HCT116 (cell line): ENCODE results near the gene SCRN2. TPM values are rescaled to one million over a fixed set of nuclear protein-coding genes. Genes with fewer than 3 reads are reported as not detected.

Source experiments
- ATAC-seq: fragments of 200-7000 bp; cut with Tn5 transposase; 2 replicates; pipeline ENCODE4 v1.9.1; 2020; ENCODE audit warnings: mild to moderate bottlenecking, moderate library complexity
- BruUV-seq: library from RNA; stranded (reverse); fragments of 400-500 nt; replicated peaks from 2 replicates; lab custom pipeline; 2021; lab: Mats Ljungman, UMichigan
- CTCF ChIA-PET: fragments of 300-600 bp; sonication (Branson Sonifier 250); formaldehyde crosslinking; loops from one replicate; lab custom pipeline; 2021; ENCODE audit warnings: antibody characterized with exemption; lab: Charles Lee
- POLR2A ChIA-PET: fragments of 300-600, 350-600 bp; sonication (Branson Sonifier 250); formaldehyde crosslinking; loops from one replicate; lab custom pipeline; 2021; ENCODE audit warnings: antibody characterized with exemption; lab: Charles Lee
- RAD21 ChIA-PET, 2 experiments: fragments of 300-600 bp; sonication (Branson Sonifier 250); formaldehyde crosslinking; loops; one replicate each; lab custom pipeline; 2023; ENCODE audit warnings: low total read pairs in 2 of 2; ENCODE audit not compliant: uncharacterized antibody in 2 of 2, unreplicated experiment in 2 of 2, low non-redundant PET in 1 of 2; lab: Charles Lee
- DNase-seq: peaks from one replicate; pipeline ENCODE4 v3.0.0-alpha.2; 2010; ENCODE audit warnings: low read depth, low spot score
- H2AFZ ChIP-seq: fragments of 200-600 bp; shearing (Covaris generic), sonication (generic); 2 replicates; pipeline ENCODE4 v1.6.1; 2017; ENCODE audit warnings: low read depth, mixed run types, mixed read lengths, antibody characterized with exemption, low read length; ENCODE audit not compliant: poor library complexity, severe bottlenecking
- H3K27ac ChIP-seq: 2 replicates; pipeline ENCODE4 v1.5.1; 2012; ENCODE audit warnings: low read depth, low read length
- H3K27me3 ChIP-seq: fragments of 200-600 bp; sonication (generic); 2 replicates; pipeline ENCODE4 v1.6.1; 2016; ENCODE audit warnings: mixed run types, low read length, mixed read lengths; ENCODE audit not compliant: insufficient read depth
- H3K36me3 ChIP-seq, 2 experiments: fragments of 200-500 bp in 1 of 2; fragments of 200-600 bp in 1 of 2; sonication (Bioruptor generic) in 1 of 2; sonication (generic) in 1 of 2; 2 replicates each; pipeline versions ENCODE4 v1.5.1 to v1.6.1; 2014 to 2016; ENCODE audit warnings: low read length in 2 of 2, inconsistent platforms in 1 of 2, mixed read lengths in 1 of 2, mixed run types in 1 of 2; ENCODE audit not compliant: insufficient read depth in 2 of 2, control insufficient read depth in 1 of 2
- H3K4me1 ChIP-seq, 2 experiments: fragments of 200-600 bp in 1 of 2; sonication (generic) in 1 of 2; 2 replicates each; pipeline versions ENCODE4 v1.5.1 to v1.6.1; 2012 to 2017; ENCODE audit warnings: low read length in 2 of 2, inconsistent platforms in 1 of 2, mild to moderate bottlenecking in 1 of 2, mixed read lengths in 1 of 2, mixed run types in 1 of 2, moderate library complexity in 1 of 2; ENCODE audit not compliant: insufficient read depth in 2 of 2, control insufficient read depth in 1 of 2
- H3K4me2 ChIP-seq: fragments of 200-600 bp; sonication (generic); 2 replicates; pipeline ENCODE4 v1.6.1; 2017; ENCODE audit warnings: mixed run types, low read length, mixed read lengths
- H3K4me3 ChIP-seq, 2 experiments: fragments of 200-600 bp in 1 of 2; sonication (generic) in 1 of 2; replicated peaks in 1 of 2; 2 replicates each; pipeline ENCODE4 v1.5.1; 2011 to 2016; ENCODE audit warnings: low read length in 2 of 2, control low read depth in 1 of 2, low read depth in 1 of 2, mild to moderate bottlenecking in 1 of 2, mixed read lengths in 1 of 2, mixed run types in 1 of 2
- H3K79me2 ChIP-seq: fragments of 200-600 bp; sonication (generic); 2 replicates; pipeline ENCODE4 v1.6.1; 2017; ENCODE audit warnings: mild to moderate bottlenecking, mixed run types, low read length, moderate library complexity, mixed read lengths; ENCODE audit not compliant: insufficient read depth
- H3K9ac ChIP-seq: fragments of 200-600 bp; sonication (generic); 2 replicates; pipeline ENCODE4 v1.6.1; 2016; ENCODE audit warnings: low read length, mixed read lengths
- H3K9me2 ChIP-seq: fragments of 200-600 bp; sonication (generic), shearing (Covaris generic); 2 replicates; pipeline ENCODE4 v1.6.1; 2017; ENCODE audit warnings: mixed run types, mild to moderate bottlenecking, moderate library complexity; ENCODE audit not compliant: insufficient read depth
- H3K9me3 ChIP-seq, 2 experiments: fragments of 200-500 bp in 1 of 2; fragments of 200-600 bp in 1 of 2; sonication (Bioruptor generic) in 1 of 2; sonication (generic) in 1 of 2; 2 replicates each; pipeline ENCODE4 v1.6.1; 2014 to 2017; ENCODE audit warnings: low read length in 2 of 2, mixed read lengths in 2 of 2, inconsistent platforms in 1 of 2, low read depth in 1 of 2, mild to moderate bottlenecking in 1 of 2, mixed run types in 1 of 2, moderate library complexity in 1 of 2; ENCODE audit not compliant: control insufficient read depth in 1 of 2, insufficient read depth in 1 of 2
- H4K20me1 ChIP-seq: fragments of 200-600 bp; sonication (generic), shearing (Covaris generic); 2 replicates; pipeline ENCODE4 v1.6.1; 2017; ENCODE audit warnings: mixed run types, mild to moderate bottlenecking, moderate library complexity; ENCODE audit not compliant: insufficient read depth
- ATF3 ChIP-seq: IDR thresholded peaks from 2 replicates; pipeline ENCODE4 v1.6.1; 2012
- CBX3 ChIP-seq: IDR thresholded peaks from 2 replicates; pipeline ENCODE4 v1.6.1; 2012; ENCODE audit warnings: low read depth
- CEBPB ChIP-seq: IDR thresholded peaks from 2 replicates; pipeline ENCODE4 v1.6.1; 2012; ENCODE audit warnings: low read depth
- CTCF ChIP-seq, 3 experiments: fragments of 200-600 bp in 1 of 3; sonication (generic) in 1 of 3; IDR thresholded peaks in 2 of 3; conservative IDR thresholded peaks in 1 of 3; 2 replicates each; pipeline ENCODE4 v1.5.1; 2012 to 2017; ENCODE audit warnings: low read depth in 2 of 3, low read length in 2 of 3, antibody characterized with exemption in 1 of 3, borderline replicate concordance in 1 of 3, control low read depth in 1 of 3, mild to moderate bottlenecking in 1 of 3, mixed read lengths in 1 of 3, mixed run types in 1 of 3, moderate library complexity in 1 of 3; ENCODE audit not compliant: insufficient read depth in 1 of 3
- EGR1 ChIP-seq: IDR thresholded peaks from 2 replicates; pipeline ENCODE4 v1.6.1; 2012; ENCODE audit warnings: low read depth
- ELF1 ChIP-seq: IDR thresholded peaks from 2 replicates; pipeline ENCODE4 v1.6.1; 2012; ENCODE audit warnings: low read depth, borderline replicate concordance
- EZH2phosphoT487 ChIP-seq: fragments of 200-600 bp; IDR thresholded peaks from 2 replicates; pipeline ENCODE4 v1.6.1; 2018; ENCODE audit warnings: antibody characterized with exemption, borderline replicate concordance
- MAX ChIP-seq: IDR thresholded peaks from 2 replicates; pipeline ENCODE4 v1.6.1; 2012
- POLR2AphosphoS5 ChIP-seq: IDR thresholded peaks from 2 replicates; pipeline ENCODE4 v1.6.1; 2011; ENCODE audit warnings: mild to moderate bottlenecking, low read depth, low read length, moderate library complexity
- RAD21 ChIP-seq: IDR thresholded peaks from 2 replicates; pipeline ENCODE4 v1.6.1; 2012; ENCODE audit warnings: low read depth, mild to moderate bottlenecking
- REST ChIP-seq: IDR thresholded peaks from 2 replicates; pipeline ENCODE4 v1.6.1; 2012; ENCODE audit warnings: low read depth
- SIN3A ChIP-seq: IDR thresholded peaks from 2 replicates; pipeline ENCODE4 v1.6.1; 2012; ENCODE audit warnings: low read depth
- SRF ChIP-seq: IDR thresholded peaks from 2 replicates; pipeline ENCODE4 v1.6.1; 2012; ENCODE audit warnings: low read depth
- TCF7L2 ChIP-seq: IDR thresholded peaks from 2 replicates; pipeline ENCODE4 v1.7.0; 2011; ENCODE audit warnings: borderline replicate concordance, inconsistent platforms; ENCODE audit not compliant: insufficient read depth, insufficient read length; ENCODE audit errors: extremely low read depth
- ZBTB33 ChIP-seq: IDR thresholded peaks from 2 replicates; pipeline ENCODE4 v1.6.1; 2011; ENCODE audit warnings: mild to moderate bottlenecking, low read length, moderate library complexity; ENCODE audit not compliant: insufficient replicate concordance; ENCODE audit errors: extremely low read depth
- intact Hi-C: fragments of 100-400 bp; cut with micrococcal nuclease; formaldehyde crosslinking; loops from 2 replicates; pipeline ENCODE4 v1.10.0; 2022
- total RNA-seq: library from RNA; stranded (reverse); gene quantifications from one replicate; pipeline ENCODE4 v1.2.1, GENCODE V29; 2021; ENCODE audit not compliant: unreplicated experiment

SCRN2 gene
- total RNA-seq, 1 experiment from 2014 or later, result 53.2 TPM

GRCh38 chr17:47845716-47846075, 4.6 kb upstream of the SCRN2 start:
- Histone ChIP-seq H3K27me3 (no peaks in the 10 kb centered on the region), H3K4me1 (peaks cover 30 to 56% of the 10 kb centered on the region in 2 experiments)
- intact Hi-C loops, result no loop called here

More at GRCh38 chr17:47845716-47846075, 4.6 kb upstream of the SCRN2 start:
- H3K36me3 ChIP-seq, result no peaks in the 10 kb centered on the region; a peak in 1 of 4 replicates
- no peak overlapping the region for H3K9ac ChIP-seq
- no TSS peak for BruUV-seq
- ATAC-seq (no peak), DNase-seq (no peak)
- H3K27ac ChIP-seq, result no peak overlapping the region
- no peaks in the 10 kb centered on the region for H3K9me2 ChIP-seq
- no peak overlapping the region for H3K4me3 ChIP-seq
- H4K20me1 ChIP-seq, result no peaks in the 10 kb centered on the region
- no peak overlapping the region for H2AFZ ChIP-seq
- TF ChIP-seq CTCF (IDR thresholded peaks at IDR 0.05 in 2 of 3, conservative IDR thresholded peaks at IDR 0.05 in 1 of 3; ENCODE audit: borderline replicate concordance in 1 of 3, insufficient read depth in 1 of 3, low read depth in 2 of 3, low read length in 2 of 3) (no peak), ELF1 (no peak), ZBTB33 (no peak), REST (no peak), RAD21 (no peak), POLR2AphosphoS5 (no peak), MAX (no peak), ATF3 (no peak), TCF7L2 (no peak), CEBPB (no peak), SIN3A (no peak), EGR1 (no peak), CBX3 (no peak), SRF (no peak), EZH2phosphoT487 (no peak)
- no peaks in the 10 kb centered on the region for H3K9me3 ChIP-seq
- POLR2A ChIA-PET, result interaction anchor here (3.6 kb wide), 1 partner anchor 49 kb away, joined by 19 read pairs; the partner anchor contains the start of gene SP2
- CTCF ChIA-PET, result interaction anchor here (0.8 to 12.6 kb wide), 3 partner anchors 15 to 46 kb away, joined by 3 to 393 read pairs (median 5); partner anchors contain the start of genes LRRC46, MRPL10 and SP2
- peaks cover 22% of the 10 kb centered on the region; the same call in 1 of the 2 replicates for H3K79me2 ChIP-seq
- RAD21 ChIA-PET, result interaction anchor here in 1 of 2 experiments (1.7 kb wide), 1 partner anchor 44 kb away, joined by 4 read pairs; no protein-coding TSS in a partner anchor
- H3K4me2 ChIP-seq, result no peak overlapping the region
